ENCODE measurements around the gene STRIP2.
"Not testable (repeated sequence)": the region's sequence is repeated elsewhere in the genome, so short reads cannot be mapped to it uniquely, and the experiment has no call there.

DNA sequence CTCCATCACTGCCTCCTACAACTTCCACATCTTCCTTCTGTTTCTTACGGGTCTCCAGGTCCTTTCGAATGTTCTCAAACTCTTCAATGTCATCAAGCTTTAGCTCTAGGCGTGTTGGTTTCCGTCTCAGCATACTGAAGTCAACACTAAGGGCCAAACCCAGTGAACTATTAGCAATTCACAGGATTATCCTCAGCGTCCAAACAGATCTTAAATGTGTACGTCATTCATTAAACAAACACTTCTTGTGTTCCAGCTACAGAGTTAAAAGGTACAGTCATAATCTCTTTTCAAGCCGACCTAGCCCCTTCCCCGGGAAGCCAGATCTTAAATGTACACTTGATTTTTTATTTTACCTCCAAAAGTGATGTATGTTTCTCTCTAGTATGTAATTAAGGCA is 24.0 kb upstream of the STRIP2 start:
- TF ChIP-seq POLR2AphosphoS5 (IDR thresholded peaks at IDR 0.05); TAF1 (IDR thresholded peaks at IDR 0.05; ENCODE audit: low read depth); EZH2 (IDR thresholded peaks at IDR 0.05; ENCODE audit: borderline replicate concordance, insufficient read depth, low read length, poor library complexity, severe bottlenecking); RAD21 (conservative IDR thresholded peaks at IDR 0.05); MXI1 (conservative IDR thresholded peaks at IDR 0.05; ENCODE audit: poor library complexity, severe bottlenecking): not testable (repeated sequence)
- TF ChIP-seq, protein P1, sequence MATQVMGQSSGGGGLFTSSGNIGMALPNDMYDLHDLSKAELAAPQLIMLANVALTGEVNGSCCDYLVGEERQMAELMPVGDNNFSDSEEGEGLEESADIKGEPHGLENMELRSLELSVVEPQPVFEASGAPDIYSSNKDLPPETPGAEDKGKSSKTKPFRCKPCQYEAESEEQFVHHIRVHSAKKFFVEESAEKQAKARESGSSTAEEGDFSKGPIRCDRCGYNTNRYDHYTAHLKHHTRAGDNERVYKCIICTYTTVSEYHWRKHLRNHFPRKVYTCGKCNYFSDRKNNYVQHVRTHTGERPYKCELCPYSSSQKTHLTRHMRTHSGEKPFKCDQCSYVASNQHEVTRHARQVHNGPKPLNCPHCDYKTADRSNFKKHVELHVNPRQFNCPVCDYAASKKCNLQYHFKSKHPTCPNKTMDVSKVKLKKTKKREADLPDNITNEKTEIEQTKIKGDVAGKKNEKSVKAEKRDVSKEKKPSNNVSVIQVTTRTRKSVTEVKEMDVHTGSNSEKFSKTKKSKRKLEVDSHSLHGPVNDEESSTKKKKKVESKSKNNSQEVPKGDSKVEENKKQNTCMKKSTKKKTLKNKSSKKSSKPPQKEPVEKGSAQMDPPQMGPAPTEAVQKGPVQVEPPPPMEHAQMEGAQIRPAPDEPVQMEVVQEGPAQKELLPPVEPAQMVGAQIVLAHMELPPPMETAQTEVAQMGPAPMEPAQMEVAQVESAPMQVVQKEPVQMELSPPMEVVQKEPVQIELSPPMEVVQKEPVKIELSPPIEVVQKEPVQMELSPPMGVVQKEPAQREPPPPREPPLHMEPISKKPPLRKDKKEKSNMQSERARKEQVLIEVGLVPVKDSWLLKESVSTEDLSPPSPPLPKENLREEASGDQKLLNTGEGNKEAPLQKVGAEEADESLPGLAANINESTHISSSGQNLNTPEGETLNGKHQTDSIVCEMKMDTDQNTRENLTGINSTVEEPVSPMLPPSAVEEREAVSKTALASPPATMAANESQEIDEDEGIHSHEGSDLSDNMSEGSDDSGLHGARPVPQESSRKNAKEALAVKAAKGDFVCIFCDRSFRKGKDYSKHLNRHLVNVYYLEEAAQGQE (IDR thresholded peaks at IDR 0.05; ENCODE audit: borderline replicate concordance), result not testable (repeated sequence)
- TF ChIP-seq, protein P2, sequence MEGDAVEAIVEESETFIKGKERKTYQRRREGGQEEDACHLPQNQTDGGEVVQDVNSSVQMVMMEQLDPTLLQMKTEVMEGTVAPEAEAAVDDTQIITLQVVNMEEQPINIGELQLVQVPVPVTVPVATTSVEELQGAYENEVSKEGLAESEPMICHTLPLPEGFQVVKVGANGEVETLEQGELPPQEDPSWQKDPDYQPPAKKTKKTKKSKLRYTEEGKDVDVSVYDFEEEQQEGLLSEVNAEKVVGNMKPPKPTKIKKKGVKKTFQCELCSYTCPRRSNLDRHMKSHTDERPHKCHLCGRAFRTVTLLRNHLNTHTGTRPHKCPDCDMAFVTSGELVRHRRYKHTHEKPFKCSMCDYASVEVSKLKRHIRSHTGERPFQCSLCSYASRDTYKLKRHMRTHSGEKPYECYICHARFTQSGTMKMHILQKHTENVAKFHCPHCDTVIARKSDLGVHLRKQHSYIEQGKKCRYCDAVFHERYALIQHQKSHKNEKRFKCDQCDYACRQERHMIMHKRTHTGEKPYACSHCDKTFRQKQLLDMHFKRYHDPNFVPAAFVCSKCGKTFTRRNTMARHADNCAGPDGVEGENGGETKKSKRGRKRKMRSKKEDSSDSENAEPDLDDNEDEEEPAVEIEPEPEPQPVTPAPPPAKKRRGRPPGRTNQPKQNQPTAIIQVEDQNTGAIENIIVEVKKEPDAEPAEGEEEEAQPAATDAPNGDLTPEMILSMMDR (IDR thresholded peaks at IDR 0.05; ENCODE audit: poor library complexity, severe bottlenecking), result not testable (repeated sequence)

All from neural cell (in vitro differentiated cells).